Measurements from ENCODE around the gene ADGRV1. TPM values are rescaled to one million over a fixed set of nuclear protein-coding genes. Genes with fewer than 3 reads are reported as not detected.

The ADGRV1 gene
- total and polyA plus RNA-seq, 9 of the 15 experiments (the other 6 are each of a cell fraction or from before 2014, with no cell fraction given): 21.7 to 156 (median 58.2) TPM

GRCh38 chr5:90657788-90658187 lies 99.2 kb downstream of the ADGRV1 start (continued):
- TF ChIP-seq ETV6 (IDR thresholded peaks at IDR 0.05; ENCODE audit: borderline replicate concordance in 1 of 2, low read depth in 2 of 2, low read length in 1 of 2) (no peak), ETV6 (CRISPR knock-in tag; IDR thresholded peaks at IDR 0.05; ENCODE audit: borderline replicate concordance) (no peak), CBX3 (IDR thresholded peaks at IDR 0.05; ENCODE audit: borderline replicate concordance in 1 of 2, low read length in 2 of 2) (no peak), ARNT (IDR thresholded peaks at IDR 0.05) (no peak), CHD2 (IDR thresholded peaks at IDR 0.05; ENCODE audit: low read depth, low read length) (no peak), CEBPG (CRISPR knock-in tag; IDR thresholded peaks at IDR 0.05) (no peak), CEBPG (tag; conservative IDR thresholded peaks at IDR 0.05 in 1 of 2, IDR thresholded peaks at IDR 0.05 in 1 of 2) (no peak), YBX1 (IDR thresholded peaks at IDR 0.05) (no peak), ZFP1 (CRISPR knock-in tag; IDR thresholded peaks at IDR 0.05) (no peak), HMG20B (CRISPR knock-in tag; IDR thresholded peaks at IDR 0.05) (no peak), SIN3A (IDR thresholded peaks at IDR 0.05; ENCODE audit: borderline replicate concordance in 2 of 2, control insufficient read depth in 1 of 2, low read depth in 2 of 2, low read length in 2 of 2) (no peak), ZBTB26 (CRISPR knock-in tag; IDR thresholded peaks at IDR 0.05) (no peak), ATF6 (CRISPR knock-in tag; IDR thresholded peaks at IDR 0.05) (no peak), ATF7 (IDR thresholded peaks at IDR 0.05) (no peak), ZBTB40 (IDR thresholded peaks at IDR 0.05) (no peak), ZBTB40 (CRISPR knock-in tag; IDR thresholded peaks at IDR 0.05) (no peak), ZNF134 (CRISPR knock-in tag; conservative IDR thresholded peaks at IDR 0.05) (no peak)

Measured in K562 (cell line).